Prostate gland (tissue), 2 donors: ENCODE measurements around the gene ANG.

ENCODE experiments used
- CTCF ChIP-seq, 4 experiments: fragments of 200-600 bp in 2 of 4; fragments of 450-650 bp in 2 of 4; sonication (generic) in 2 of 4; IDR thresholded peaks; 1 replicate in 3 of 4; 2 replicates in 1 of 4; pipeline ENCODE4 v1.5.1; 2016 to 2019; ENCODE audit warnings: antibody characterized with exemption in 4 of 4, mild to moderate bottlenecking in 2 of 4, moderate library complexity in 2 of 4
- POLR2A ChIP-seq: fragments of 450-650 bp; IDR thresholded peaks from one replicate; pipeline ENCODE4 v1.6.1; 2016; ENCODE audit warnings: antibody characterized with exemption, mild to moderate bottlenecking
- POLR2AphosphoS5 ChIP-seq: sonication (generic); formaldehyde crosslinking; IDR thresholded peaks from one replicate; pipeline ENCODE4 v1.6.1; 2017; ENCODE audit warnings: antibody characterized with exemption

GRCh38 chr14:20723488-20723887 lies 34.9 kb downstream of the ANG start:
- no peak for TF ChIP-seq POLR2A
- no peak for TF ChIP-seq CTCF (IDR thresholded peaks at IDR 0.05)
- no peak for TF ChIP-seq POLR2AphosphoS5
